ENCODE data around the gene TADA3.

The TADA3 gene

GRCh38 chr3:9760779-9761505 lies 31.3 kb downstream of the TADA3 start:
- no peak for DNase-seq (ENCODE audit: low read depth)

GRCh38 chr3:9757427-9757826 lies 34.8 kb downstream of the TADA3 start:
- no peak for DNase-seq (ENCODE audit: low read depth)

GRCh38 chr3:9754678-9755077 lies 37.6 kb downstream of the TADA3 start:
- peak; percentile 23 for DNase-seq (ENCODE audit: low read depth)

GRCh38 chr3:9750556-9751411 lies 41.5 kb downstream of the TADA3 start:
- DNase-seq (ENCODE audit: low read depth), result peak; percentile 51

GRCh38 chr3:9749645-9750555 lies 42.4 kb downstream of the TADA3 start, which contains the start of gene OGG1:
OGG1 (plus strand) TSS chr3:9749952; CDS start chr3:9750287, 335 bp downstream.
- DNase-seq (ENCODE audit: low read depth), result peak; percentile 99

GRCh38 chr3:9749296-9749644 lies 43.0 kb downstream of the TADA3 start:
- peak; percentile 4 for DNase-seq (ENCODE audit: low read depth)

- no peak for DNase-seq (ENCODE audit: low read depth)
Measured at GRCh38 chr3:9748031-9748430, 44.2 kb downstream of the TADA3 start.

- DNase-seq (ENCODE audit: low read depth), result peak; percentile 32
Measured at GRCh38 chr3:9747267-9747666, 45.0 kb downstream of the TADA3 start.

GRCh38 chr3:9746330-9746729 lies 45.9 kb downstream of the TADA3 start:
- DNase-seq (ENCODE audit: low read depth), result peak; percentile 96

GRCh38 chr3:9745521-9745920 lies 46.8 kb downstream of the TADA3 start:
- DNase-seq (ENCODE audit: low read depth), result no peak

GRCh38 chr3:9744162-9744561 lies 48.1 kb downstream of the TADA3 start:
- DNase-seq (ENCODE audit: low read depth), result no peak

- no peak for DNase-seq (ENCODE audit: low read depth)
Measured at GRCh38 chr3:9743548-9743947, 48.7 kb downstream of the TADA3 start.

GRCh38 chr3:9742560-9742959 lies 49.7 kb downstream of the TADA3 start:
- DNase-seq (ENCODE audit: low read depth), result no peak

GRCh38 chr3:9739181-9739580 lies 53.1 kb downstream of the TADA3 start:
- no peak for DNase-seq (ENCODE audit: low read depth)

GRCh38 chr3:9736831-9737230 lies 55.4 kb downstream of the TADA3 start:
- peak; percentile 9 for DNase-seq (ENCODE audit: low read depth)

- DNase-seq (ENCODE audit: low read depth), result peak; percentile 38
Measured at GRCh38 chr3:9732740-9733115, 59.5 kb downstream of the TADA3 start.

GRCh38 chr3:9732080-9732739 lies 60.1 kb downstream of the TADA3 start:
- peak; percentile 15 for DNase-seq (ENCODE audit: low read depth)

- peak; percentile 100 for DNase-seq (ENCODE audit: low read depth)
Measured at GRCh38 chr3:9731206-9732079, 60.8 kb downstream of the TADA3 start, which contains the start of gene BRPF1. BRPF1 (plus strand) TSS chr3:9731735; CDS start chr3:9734141, 2,406 bp downstream.

- DNase-seq (ENCODE audit: low read depth), result peak; percentile 65
Measured at GRCh38 chr3:9730657-9731205, 61.5 kb downstream of the TADA3 start.

Measured in iris pigment epithelial cell (primary cell).